Superior temporal gyrus (tissue), 1 donor: ENCODE measurements around the gene SHLD1.
A peak's percentile ranks its signal among the peaks of the same experiment; 100 is the strongest.

Experiments
- DNase-seq: peaks from one replicate; pipeline ENCODE4 v3.0.0-alpha.2; 2016; ENCODE audit errors: extremely low spot score

Gene SHLD1

DNA sequence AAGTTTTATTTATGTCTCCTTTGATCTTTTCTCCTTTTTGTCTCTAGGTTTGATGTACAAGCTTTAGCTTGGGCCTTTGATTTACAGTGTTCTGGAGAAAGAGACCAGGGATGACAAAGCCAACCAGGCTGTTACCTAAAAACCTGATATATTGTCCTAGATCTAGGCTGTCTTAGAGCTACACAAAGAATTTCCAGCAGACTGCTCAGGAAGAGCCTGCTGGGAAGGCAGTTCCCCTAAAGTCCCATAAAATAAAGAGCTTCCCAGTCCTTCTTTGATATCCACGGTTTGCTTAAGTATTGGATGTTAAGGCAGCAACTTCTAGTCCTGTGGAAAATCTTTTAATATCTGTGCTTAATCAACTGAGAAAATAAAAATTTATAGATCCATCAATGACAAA, 70.5 kb downstream of the SHLD1 start:
- DNase-seq = no peak

DNA sequence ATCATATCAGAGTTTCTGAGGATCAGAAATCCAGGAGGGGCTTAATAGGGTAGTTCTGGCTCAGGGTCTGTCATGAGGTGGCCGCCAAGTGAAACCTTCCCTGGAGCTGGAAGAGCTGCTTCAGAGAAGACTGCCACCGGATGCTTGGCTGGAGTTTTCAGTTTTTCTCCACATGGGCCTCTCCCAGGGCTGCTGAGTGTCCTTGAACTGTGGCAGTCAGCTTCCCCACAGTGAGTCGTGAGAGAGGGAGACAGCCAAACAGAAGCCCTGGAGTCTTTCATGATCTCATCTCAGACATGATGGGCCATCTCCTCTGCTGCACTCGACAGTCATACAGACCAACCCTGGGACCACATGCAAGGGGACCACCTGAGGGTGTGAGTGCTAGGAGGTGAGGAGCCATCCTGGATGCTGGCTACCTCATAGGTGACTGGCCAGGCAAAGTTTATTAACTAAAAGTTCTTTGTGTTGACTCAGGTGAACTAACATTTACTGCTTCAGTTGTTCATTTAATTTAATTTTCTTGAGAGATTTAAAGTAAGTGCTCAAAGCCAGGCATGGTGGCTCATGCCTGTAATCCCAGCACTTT, 71.5 kb downstream of the SHLD1 start:
- DNase-seq = no peak

- no peak for DNase-seq
These were observed 72.4 kb downstream of the SHLD1 start for GRCh38 chr20:5822569-5822968.

- DNase-seq = no peak
These were observed 75.0 kb downstream of the SHLD1 start for GRCh38 chr20:5825130-5825719.

- DNase-seq = no peak
These were observed 77.1 kb downstream of the SHLD1 start for GRCh38 chr20:5827098-5827853.

DNA sequence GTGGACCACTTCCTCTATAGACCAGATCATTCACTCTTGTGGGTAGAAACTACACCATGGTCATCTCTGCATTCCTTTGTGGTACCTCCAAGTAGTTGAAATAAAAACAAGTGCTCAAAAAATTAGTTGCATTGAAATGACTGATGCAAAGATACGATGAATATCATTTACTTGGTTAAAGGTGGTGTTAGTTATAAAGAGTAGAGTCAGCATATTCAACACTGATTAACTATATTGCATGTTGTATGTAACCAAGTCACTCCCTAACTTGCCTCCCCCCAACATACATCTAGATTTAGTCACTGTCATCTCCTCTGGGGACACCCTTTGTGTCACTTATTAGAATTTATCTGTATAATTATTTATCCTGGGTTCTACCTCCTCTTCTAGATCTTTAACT, 77.7 kb downstream of the SHLD1 start:
- no peak for DNase-seq

DNA sequence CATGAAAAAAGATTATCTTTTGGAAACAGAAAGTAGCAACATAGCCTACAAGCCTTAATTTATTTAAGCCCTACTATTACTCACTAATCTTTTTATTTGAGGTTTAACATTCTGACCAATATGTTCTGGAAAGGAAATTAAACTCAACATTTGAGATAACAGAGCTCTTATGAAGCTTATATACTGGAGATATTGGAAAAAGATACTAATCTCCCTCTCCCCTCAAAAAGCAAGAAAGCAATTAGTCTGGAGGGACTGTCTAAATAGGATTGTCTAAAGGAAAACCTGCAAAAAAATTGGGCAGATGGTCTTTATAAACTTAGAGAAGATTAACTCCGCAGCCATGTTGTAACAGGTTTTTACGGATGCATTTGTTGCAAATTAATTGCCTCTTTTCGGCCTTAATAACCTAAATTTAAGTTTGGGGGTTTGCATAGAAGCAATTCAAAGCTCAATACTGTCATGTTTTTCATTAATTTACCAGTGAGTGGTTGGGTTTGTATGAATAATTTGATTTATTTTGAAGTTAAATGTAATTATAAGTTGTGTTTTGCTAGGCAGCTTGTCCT, 79.1 kb downstream of the SHLD1 start:
- no peak for DNase-seq

GRCh38 chr20:5831539-5832237, 81.5 kb downstream of the SHLD1 start:
- DNase-seq = no peak

DNA sequence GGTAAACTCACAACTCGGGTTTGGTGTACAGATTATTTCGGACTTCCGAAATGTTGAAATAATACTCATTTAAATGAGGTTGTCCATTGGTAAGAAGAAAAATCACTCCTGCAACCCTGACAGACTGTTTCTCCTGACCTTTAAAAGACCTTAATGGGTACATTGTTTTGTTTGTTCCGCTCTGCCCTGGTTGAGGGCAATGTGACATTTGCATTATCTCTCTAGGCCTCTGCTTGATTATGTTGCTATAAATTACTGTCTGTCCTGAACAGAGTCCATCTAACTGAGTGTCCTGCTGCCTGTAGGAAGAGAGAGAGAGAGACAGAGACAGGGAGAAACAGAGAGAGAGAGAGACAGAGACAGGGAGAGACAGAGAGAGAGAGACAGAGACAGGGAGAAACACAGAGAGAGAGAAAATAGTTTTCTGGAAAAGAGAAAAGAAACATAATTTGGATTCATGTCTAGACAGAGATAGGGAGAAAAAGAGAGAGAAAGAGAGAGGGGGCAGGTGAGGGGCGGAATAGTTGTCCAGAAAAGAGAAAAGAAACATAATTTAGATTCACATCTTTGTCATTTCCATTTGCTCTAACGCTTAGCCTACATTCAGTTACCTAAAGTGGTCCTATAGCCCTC, 83.2 kb downstream of the SHLD1 start:
- DNase-seq = no peak

- no peak for DNase-seq
These were observed 84.3 kb downstream of the SHLD1 start for GRCh38 chr20:5834436-5835005.

DNA sequence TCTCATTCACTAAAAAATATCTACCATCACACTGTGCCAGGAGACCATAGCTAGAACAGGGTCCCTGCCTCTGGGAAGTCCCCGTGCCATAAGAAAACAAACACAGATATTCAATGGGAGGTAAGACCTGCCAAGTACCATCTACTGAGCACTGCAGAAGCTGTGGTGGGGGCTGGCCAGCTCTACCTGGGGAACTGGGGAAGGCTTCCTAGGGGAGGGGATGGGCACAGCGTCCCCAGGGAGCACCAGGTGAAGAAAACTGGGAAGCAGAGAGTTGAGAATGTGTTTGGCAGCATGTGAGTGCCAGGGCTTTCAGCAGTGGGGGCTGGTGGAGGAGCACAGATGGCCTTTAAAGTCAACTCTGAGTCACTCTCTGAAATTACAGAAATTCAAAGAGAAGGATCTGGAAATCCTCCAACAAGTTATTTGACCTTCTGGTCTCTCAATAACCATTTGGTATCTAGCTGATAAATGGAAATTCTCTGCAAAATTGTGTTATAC, 85.2 kb downstream of the SHLD1 start:
- no peak for DNase-seq

DNA sequence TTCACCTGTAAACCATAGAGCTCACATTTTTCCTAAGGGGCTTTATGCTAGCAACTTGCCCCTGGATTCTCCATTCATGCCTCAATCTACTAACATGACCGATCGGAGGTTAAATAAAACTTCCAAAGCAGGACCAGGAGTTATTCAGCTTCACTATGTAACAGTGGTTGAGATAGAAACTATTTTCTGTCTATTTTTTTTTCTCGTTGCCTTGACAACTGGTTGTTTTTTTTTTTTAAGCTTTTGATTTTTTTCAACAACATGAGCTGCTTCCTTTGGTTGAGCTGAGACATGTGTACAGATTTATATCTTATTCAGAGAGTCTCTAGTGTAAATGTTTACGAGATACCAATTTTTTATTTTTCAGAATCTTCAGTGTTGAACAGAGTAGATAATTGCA, 85.7 kb downstream of the SHLD1 start:
- DNase-seq = peak; percentile 63

- no peak for DNase-seq
These were observed 86.4 kb downstream of the SHLD1 start for GRCh38 chr20:5836569-5836968.

DNA sequence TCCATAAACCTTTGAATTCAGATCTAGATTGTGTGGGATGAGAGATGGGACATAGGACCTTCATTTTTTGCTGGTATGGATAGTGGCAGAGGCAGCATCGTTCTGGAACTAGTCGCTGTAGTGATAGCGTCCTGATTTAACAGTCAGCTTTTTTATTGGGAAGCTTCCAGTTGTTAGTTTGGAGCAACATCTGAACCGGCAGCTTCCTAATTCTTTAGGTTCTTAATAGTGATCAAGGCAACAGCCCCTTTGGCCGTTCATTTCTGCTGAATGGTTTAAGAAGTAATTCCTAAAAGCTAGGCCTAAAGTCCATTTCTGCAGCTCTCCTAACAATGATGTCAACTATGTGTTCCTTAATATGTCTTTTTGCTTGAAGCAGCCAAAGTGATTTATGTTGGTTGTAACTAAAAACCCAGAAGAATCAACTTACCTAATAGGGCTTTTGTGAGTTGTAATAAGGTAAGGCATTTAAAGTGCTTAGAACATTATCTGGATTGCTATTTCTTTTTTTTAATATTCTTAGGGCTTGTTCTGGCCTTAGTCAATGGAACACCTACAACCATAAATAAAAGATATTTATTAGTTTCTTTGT, 90.3 kb downstream of the SHLD1 start:
- no peak for DNase-seq

- DNase-seq = no peak
These were observed 91.3 kb downstream of the SHLD1 start for GRCh38 chr20:5841522-5841921.

GRCh38 chr20:5842465-5842864, 92.3 kb downstream of the SHLD1 start:
- no peak for DNase-seq

DNA sequence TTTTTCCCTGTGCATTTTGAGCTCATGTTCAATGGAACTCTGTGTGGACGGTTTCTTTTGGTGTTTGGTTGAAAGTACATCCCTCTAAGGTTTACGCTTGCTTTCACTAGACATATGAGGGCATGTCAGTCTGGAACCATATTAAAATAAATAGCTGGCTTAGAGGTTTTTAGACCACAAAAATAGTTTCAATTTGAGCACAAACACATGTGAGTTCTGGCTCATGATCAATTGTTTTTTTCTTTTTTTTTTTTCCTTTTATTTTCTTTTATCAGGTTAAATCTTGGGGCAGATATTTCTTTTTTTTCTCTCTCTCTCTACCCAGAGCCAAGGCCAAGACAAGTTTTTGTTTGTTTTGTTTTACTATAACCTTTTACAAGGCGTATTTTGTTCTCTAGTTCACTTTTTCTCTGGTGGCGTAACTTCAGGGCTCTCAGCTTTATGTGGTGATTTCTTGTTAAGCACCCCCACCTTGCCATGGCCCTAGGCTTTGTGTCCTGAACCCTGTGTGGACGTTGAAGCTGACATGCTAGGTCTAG, 92.9 kb downstream of the SHLD1 start:
- no peak for DNase-seq

DNA sequence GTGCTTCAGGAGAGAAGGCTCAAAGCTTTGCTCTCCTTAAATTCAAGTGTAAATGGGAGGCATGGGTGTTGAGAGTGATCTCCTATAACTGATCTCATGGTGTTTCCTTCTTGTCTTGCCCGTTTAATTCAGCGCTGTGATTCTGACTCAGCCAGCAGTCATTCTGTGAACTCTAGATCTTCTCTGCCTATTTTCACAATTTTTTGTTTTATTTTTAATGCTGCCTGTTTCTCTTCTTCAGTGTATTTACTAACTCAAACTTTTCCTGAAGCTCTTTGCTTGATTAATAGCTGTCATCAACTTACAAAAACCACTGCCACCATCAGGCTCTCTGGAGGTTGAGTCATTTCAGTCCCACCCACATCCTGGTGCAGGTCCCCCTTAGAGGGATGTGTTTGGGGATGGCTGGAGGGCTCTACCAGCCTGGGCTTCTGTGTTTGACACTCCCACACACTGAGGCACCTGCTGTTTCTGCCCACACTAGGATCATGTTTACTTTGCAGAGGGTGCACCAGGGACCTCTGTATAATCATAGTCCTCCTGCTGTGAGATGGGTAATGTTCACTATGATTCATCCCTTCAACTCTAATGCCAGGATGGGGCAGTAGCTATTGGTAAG, 94.0 kb downstream of the SHLD1 start:
- DNase-seq = peak; percentile 30

GRCh38 chr20:5845681-5846615, 95.7 kb downstream of the SHLD1 start:
- peak; percentile 64 for DNase-seq
